H1 (cell line): ENCODE data around the gene ZNF829. TPM values are rescaled to one million over a fixed set of nuclear protein-coding genes. Genes with fewer than 3 reads are reported as not detected.

Source experiments
- CTCF ChIA-PET: fragments of 300-600 bp; sonication (Branson Sonifier 250); formaldehyde crosslinking; loops from one replicate; lab custom pipeline; 2021; ENCODE audit not compliant: partially characterized antibody; lab: Charles Lee
- POLR2A ChIA-PET: fragments of 300-600 bp; sonication (Branson Sonifier 250); formaldehyde crosslinking; loops from one replicate; lab custom pipeline; 2021; ENCODE audit warnings: inconsistent platforms; ENCODE audit not compliant: partially characterized antibody; lab: Charles Lee
- DNase-seq, 2 experiments: peaks; one replicate each; pipeline versions ENCODE4 v3.0.0 to v3.0.0-alpha.2; 2010 to 2022; ENCODE audit warnings: low spot score in 2 of 2, low read depth in 1 of 2, mixed read lengths in 1 of 2
- FAIRE-seq: peaks from 2 replicates; lab custom pipeline; 2011; peaks lifted over from hg19 to GRCh38; lab: Jason Lieb, UNC
- H2AFZ ChIP-seq: 2 replicates; pipeline ENCODE4 v1.8.1; 2012; ENCODE audit warnings: low read length, inconsistent platforms
- H2AK5ac ChIP-seq: 2 replicates; pipeline ENCODE4 v1.6.1; 2013; ENCODE audit warnings: low read depth, low read length
- H2BK120ac ChIP-seq: replicated peaks from 2 replicates; pipeline ENCODE3; 2013; ENCODE audit warnings: low read depth, low read length, inconsistent platforms
- H2BK12ac ChIP-seq: 2 replicates; pipeline ENCODE4 v1.6.1; 2013; ENCODE audit warnings: low read depth, low read length
- H2BK15ac ChIP-seq: 2 replicates; pipeline ENCODE4 v1.6.1; 2013; ENCODE audit warnings: low read length
- H2BK20ac ChIP-seq: 2 replicates; pipeline ENCODE4 v1.6.1; 2013; ENCODE audit warnings: low read length
- H2BK5ac ChIP-seq: 2 replicates; pipeline ENCODE4 v1.6.1; 2013; ENCODE audit warnings: low read depth, low read length
- H3K14ac ChIP-seq: 2 replicates; pipeline ENCODE4 v1.6.1; 2013; ENCODE audit warnings: inconsistent platforms; ENCODE audit not compliant: insufficient read length
- H3K18ac ChIP-seq: 2 replicates; pipeline ENCODE4 v1.6.1; 2013; ENCODE audit warnings: low read length; ENCODE audit errors: extremely low read depth
- H3K23ac ChIP-seq: 2 replicates; pipeline ENCODE4 v1.6.1; 2013; ENCODE audit warnings: inconsistent platforms; ENCODE audit not compliant: insufficient read length
- H3K23me2 ChIP-seq: 2 replicates; pipeline ENCODE4 v1.6.1; 2013; ENCODE audit warnings: low read depth, low read length
- H3K27ac ChIP-seq: 2 replicates; pipeline ENCODE4 v1.6.1; 2011; ENCODE audit warnings: low read depth, low read length, inconsistent platforms
- H3K27me3 ChIP-seq, 4 experiments: replicated peaks in 1 of 4; 1 replicate in 1 of 4; 2 replicates in 3 of 4; pipeline versions ENCODE4 v1.6.1 to v1.8.1; 2011 to 2013; ENCODE audit warnings: low read length in 3 of 4, mild to moderate bottlenecking in 3 of 4, inconsistent platforms in 2 of 4, mixed read lengths in 2 of 4, moderate library complexity in 1 of 4; ENCODE audit not compliant: control insufficient read depth in 3 of 4, insufficient read depth in 3 of 4; ENCODE audit errors: extremely low read depth in 1 of 4
- H3K36me3 ChIP-seq, 4 experiments: 2 replicates each; pipeline versions ENCODE4 v1.6.1 to v1.8.1; 2011 to 2013; ENCODE audit warnings: mild to moderate bottlenecking in 4 of 4, low read length in 3 of 4, moderate library complexity in 2 of 4, control low read depth in 1 of 4, inconsistent platforms in 1 of 4; ENCODE audit not compliant: insufficient read depth in 4 of 4, control insufficient read depth in 2 of 4
- H3K4ac ChIP-seq: replicated peaks from 2 replicates; pipeline ENCODE3; 2013; ENCODE audit warnings: low read length, low read depth, mixed read lengths, inconsistent platforms; ENCODE audit not compliant: insufficient read length
- H3K4me1 ChIP-seq, 4 experiments: replicated peaks in 1 of 4; 1 replicate in 1 of 4; 2 replicates in 3 of 4; pipeline versions ENCODE4 v1.6.1 to v1.8.1; 2011 to 2013; ENCODE audit warnings: low read length in 3 of 4, inconsistent platforms in 2 of 4, mixed read lengths in 1 of 4; ENCODE audit not compliant: insufficient read depth in 4 of 4, control insufficient read depth in 3 of 4
- H3K4me2 ChIP-seq, 2 experiments: 2 replicates each; pipeline versions ENCODE4 v1.6.1 to v1.8.1; 2011 to 2013; ENCODE audit warnings: low read depth in 2 of 2, low read length in 2 of 2, control low read depth in 1 of 2, inconsistent platforms in 1 of 2, mild to moderate bottlenecking in 1 of 2; ENCODE audit not compliant: insufficient read depth in 1 of 2
- H3K4me3 ChIP-seq, 4 experiments: fragments of 200-600, 300-600 bp in 1 of 4; sonication (generic), shearing (Covaris generic), sonication (Bioruptor Twin) in 1 of 4; 2 replicates each; pipeline versions ENCODE4 v1.5.1 to v1.8.1; 2011 to 2016; ENCODE audit warnings: low read length in 4 of 4, low read depth in 3 of 4, control low read depth in 2 of 4, inconsistent platforms in 2 of 4, mild to moderate bottlenecking in 2 of 4, mixed read lengths in 1 of 4, moderate library complexity in 1 of 4; ENCODE audit not compliant: insufficient read depth in 2 of 4; ENCODE audit errors: extremely low read depth in 1 of 4
- H3K56ac ChIP-seq: replicated peaks from 2 replicates; pipeline ENCODE3; 2013; ENCODE audit warnings: low read depth, mild to moderate bottlenecking, mixed read lengths, low read length, inconsistent platforms; ENCODE audit not compliant: insufficient read length
- H3K79me1 ChIP-seq: 2 replicates; pipeline ENCODE4 v1.6.1; 2013; ENCODE audit warnings: low read depth, low read length, control low read depth
- H3K79me2 ChIP-seq, 2 experiments: 2 replicates each; pipeline versions ENCODE4 v1.6.1 to v1.8.1; 2012 to 2013; ENCODE audit warnings: low read length in 2 of 2, mild to moderate bottlenecking in 2 of 2, inconsistent platforms in 1 of 2; ENCODE audit not compliant: insufficient read depth in 2 of 2, control insufficient read depth in 1 of 2
- H3K9ac ChIP-seq, 4 experiments: replicated peaks in 1 of 4; 1 replicate in 1 of 4; 2 replicates in 3 of 4; pipeline versions ENCODE4 v1.6.1 to v1.8.1; 2011 to 2013; ENCODE audit warnings: low read depth in 3 of 4, low read length in 3 of 4, control low read depth in 2 of 4, mild to moderate bottlenecking in 2 of 4, moderate library complexity in 2 of 4, inconsistent platforms in 1 of 4; ENCODE audit errors: extremely low read depth in 1 of 4
- H3K9me3 ChIP-seq, 2 experiments: 2 replicates each; pipeline versions ENCODE4 v1.6.1 to v1.8.1; 2012 to 2013; ENCODE audit warnings: mild to moderate bottlenecking in 2 of 2, moderate library complexity in 2 of 2, control low read depth in 1 of 2, inconsistent platforms in 1 of 2, low read depth in 1 of 2, low read length in 1 of 2, mixed read lengths in 1 of 2; ENCODE audit not compliant: insufficient read depth in 2 of 2
- H4K20me1 ChIP-seq, 2 experiments: replicated peaks in 1 of 2; 2 replicates each; pipeline versions ENCODE3 to v1.8.1; 2011 to 2013; ENCODE audit warnings: inconsistent platforms in 2 of 2, low read length in 2 of 2, mild to moderate bottlenecking in 1 of 2; ENCODE audit not compliant: insufficient read depth in 2 of 2, control insufficient read depth in 1 of 2
- H4K5ac ChIP-seq: 2 replicates; pipeline ENCODE4 v1.6.1; 2013; ENCODE audit warnings: low read length, low read depth, mixed read lengths, inconsistent platforms; ENCODE audit not compliant: insufficient read length
- H4K8ac ChIP-seq: 2 replicates; pipeline ENCODE4 v1.8.0; 2013; ENCODE audit warnings: mild to moderate bottlenecking, moderate library complexity, low read length, inconsistent platforms; ENCODE audit not compliant: insufficient read depth; ENCODE audit errors: extremely low read depth
- H4K91ac ChIP-seq: replicated peaks from 2 replicates; pipeline ENCODE3; 2013; ENCODE audit warnings: low read length, mixed read lengths, inconsistent platforms; ENCODE audit not compliant: insufficient read length
- JUND ChIP-seq: IDR thresholded peaks from 2 replicates; pipeline ENCODE4 v1.6.1; 2011; ENCODE audit warnings: mild to moderate bottlenecking, improper control_type of control experiment, low read length
- KDM1A ChIP-seq: fragments of 200-600, 300-600 bp; sonication (generic); IDR thresholded peaks from 2 replicates; pipeline ENCODE4 v1.7.1; 2016; ENCODE audit warnings: mild to moderate bottlenecking, low read length, borderline replicate concordance
- SRF ChIP-seq: IDR thresholded peaks from 2 replicates; pipeline ENCODE4 v1.6.1; 2011; ENCODE audit warnings: mild to moderate bottlenecking, low read depth, low read length, moderate library complexity
- TAF1 ChIP-seq: IDR thresholded peaks from 2 replicates; pipeline ENCODE4 v1.6.1; 2011; ENCODE audit warnings: mild to moderate bottlenecking, low read depth, low read length
- ZNF274 ChIP-seq: IDR thresholded peaks from 2 replicates; pipeline ENCODE4 v1.7.0; 2012; ENCODE audit warnings: low read length, borderline replicate concordance; ENCODE audit errors: extremely low read depth
- WGBS, 2 experiments: shearing (Covaris generic) in 1 of 2; methylation state at CpG; one replicate each; pipeline versions ENCODE4 v1.1.6 to v1.1.7; 2013 to 2015; ENCODE audit warnings: low lambda C conversion rate in 2 of 2, mixed read lengths in 2 of 2, inconsistent platforms in 1 of 2, low coverage in 1 of 2, missing lambda C conversion rate in 1 of 2; ENCODE audit not compliant: insufficient replicate concordance in 2 of 2, insufficient coverage in 1 of 2, insufficient read length in 1 of 2; ENCODE audit errors: extremely low coverage in 1 of 2, missing lambda C conversion rate in 1 of 2; 5-methylcytosine and 5-hydroxymethylcytosine counted together
- polyA plus RNA-seq, 7 experiments: library from polyadenylated mRNA; depleted of rRNA in 3 of 7; stranded (reverse) in 5 of 7; unstranded in 2 of 7; fragments of >200 nt in 5 of 7; fragments of 200-250 nt in 2 of 7; gene quantifications; 1 replicate in 5 of 7; 2 replicates in 1 of 7; 4 replicates in 1 of 7; pipeline versions ENCODE4 v1.2.1 to v1.2.3, GENCODE V29; 2011 to 2013; ENCODE audit warnings: missing spikeins in 2 of 7, mixed read lengths in 2 of 7
- total RNA-seq: library from RNA; stranded (reverse); fragmentation: NEBNext Ultra II Directional; extraction: Animal tissue kit (Norgen Biotek cat#: 25700); gene quantifications from 2 replicates; pipeline ENCODE4 v1.2.1, GENCODE V29; 2021

The ZNF829 gene
- total and polyA plus RNA-seq, 2 of the 8 experiments (the other 6 are each of a cell fraction or from before 2014, with no cell fraction given), result 1.3 to 3.3 TPM

DNA sequence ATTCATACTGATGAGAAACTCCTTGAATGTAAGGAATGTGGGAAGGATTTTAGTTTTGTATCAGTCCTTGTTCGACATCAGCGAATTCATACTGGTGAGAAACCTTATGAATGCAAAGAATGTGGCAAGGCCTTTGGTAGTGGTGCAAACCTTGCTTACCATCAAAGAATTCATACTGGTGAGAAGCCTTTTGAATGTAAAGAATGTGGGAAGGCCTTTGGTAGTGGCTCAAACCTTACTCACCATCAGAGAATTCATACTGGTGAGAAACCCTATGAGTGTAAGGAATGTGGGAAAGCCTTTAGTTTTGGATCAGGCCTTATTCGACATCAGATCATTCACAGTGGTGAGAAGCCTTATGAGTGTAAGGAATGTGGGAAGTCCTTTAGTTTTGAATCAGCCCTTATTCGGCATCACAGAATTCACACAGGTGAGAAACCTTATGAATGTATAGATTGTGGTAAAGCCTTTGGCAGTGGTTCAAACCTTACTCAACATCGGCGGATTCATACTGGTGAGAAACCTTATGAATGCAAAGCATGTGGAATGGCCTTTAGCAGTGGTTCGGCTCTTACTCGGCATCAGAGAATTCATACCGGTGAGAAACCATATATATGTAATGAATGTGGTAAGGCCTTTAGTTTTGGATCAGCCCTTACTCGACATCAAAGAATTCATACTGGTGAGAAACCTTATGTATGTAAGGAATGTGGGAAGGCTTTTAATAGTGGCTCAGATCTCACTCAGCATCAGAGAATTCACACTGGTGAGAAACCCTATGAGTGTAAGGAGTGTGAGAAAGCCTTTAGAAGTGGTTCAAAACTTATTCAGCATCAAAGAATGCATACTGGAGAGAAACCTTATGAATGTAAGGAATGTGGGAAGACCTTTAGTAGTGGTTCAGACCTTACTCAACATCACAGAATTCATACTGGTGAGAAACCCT, 38.8 kb downstream of the ZNF829 start:
- H3K4me1 ChIP-seq, result no peaks in the 10 kb centered on the region
- H2AK5ac ChIP-seq, result no peak overlapping the region
- H4K5ac ChIP-seq, result no peak overlapping the region
- H3K56ac ChIP-seq, result no peak overlapping the region
- H3K9me3 ChIP-seq, result peaks cover 72 to 73% of the 10 kb centered on the region in 2 experiments
- H4K20me1 ChIP-seq, result no peaks in the 10 kb centered on the region
- H3K23me2 ChIP-seq, result no peaks in the 10 kb centered on the region
- no peak overlapping the region for H3K27ac ChIP-seq
- H3K27me3 ChIP-seq, result no peaks in the 10 kb centered on the region
- H3K4ac ChIP-seq, result no peak overlapping the region
- no peak overlapping the region for H2BK5ac ChIP-seq
- no peak overlapping the region for H2AFZ ChIP-seq
- H3K4me2 ChIP-seq, result no peak overlapping the region
- H3K79me2 ChIP-seq, result no peaks in the 10 kb centered on the region
- H2BK20ac ChIP-seq, result no peak overlapping the region
- no peak overlapping the region for H4K91ac ChIP-seq
- no peak overlapping the region for H2BK120ac ChIP-seq
- ChIA-PET POLR2A (no interaction called here), CTCF (no interaction called here)
- no peak overlapping the region for H4K8ac ChIP-seq
- no peak overlapping the region for H3K4me3 ChIP-seq
- DNase-seq (no peak), FAIRE-seq (no peak)
- no peak overlapping the region for H3K23ac ChIP-seq
- WGBS, 2 experiments, result 93% methylated on average over 10 of the region's 10 CpGs; no CpG with 5 or more reads in 1 of the 2 experiments
- no peaks in the 10 kb centered on the region for H3K79me1 ChIP-seq
- peaks cover 0 to 56% (median 19%) of the 10 kb centered on the region in 4 experiments; a peak in 6 of 8 replicates for H3K36me3 ChIP-seq
- TF ChIP-seq TAF1, result no peak
- no peak for TF ChIP-seq JUND
- no peak for TF ChIP-seq SRF
- TF ChIP-seq KDM1A, result no peak
- peak; percentile 97 for TF ChIP-seq ZNF274
- H2BK15ac ChIP-seq, result no peak overlapping the region
- no peak overlapping the region for H3K9ac ChIP-seq
- H3K18ac ChIP-seq, result no peak overlapping the region
- no peak overlapping the region for H2BK12ac ChIP-seq
- no peak overlapping the region for H3K14ac ChIP-seq
